ENCODE data around the gene C19orf53. TPM values are rescaled to one million over a fixed set of nuclear protein-coding genes. Genes with fewer than 3 reads are reported as not detected.

Gene C19orf53
- total RNA-seq, 2 donors from 2014 or later, result 48.5 to 82.6 TPM

DNA sequence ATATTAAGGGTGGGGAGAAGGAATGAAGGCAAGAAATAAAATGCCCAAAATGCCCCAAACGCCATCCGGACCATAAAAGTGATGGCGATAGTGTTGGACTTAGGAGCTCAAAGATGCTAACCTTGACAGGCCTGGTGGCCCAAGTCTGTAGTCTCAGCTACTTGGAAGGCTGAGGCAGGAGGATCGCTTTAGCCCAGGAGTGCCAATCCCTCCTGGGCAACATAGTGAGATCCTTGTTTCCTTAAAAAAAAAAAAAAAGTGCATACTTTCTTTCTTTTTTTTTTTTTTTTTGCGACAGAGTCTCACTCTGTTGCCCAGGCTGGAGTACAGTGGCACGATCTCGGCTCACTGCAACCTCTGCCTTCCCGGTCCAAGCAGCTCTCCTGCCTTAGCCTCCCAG lies 41.9 kb upstream of the C19orf53 start:
- peak overlapping the region; percentile 52 for H3K4me3 ChIP-seq
- no peaks in the 10 kb centered on the region for H3K36me3 ChIP-seq
- TF ChIP-seq, protein P1, sequence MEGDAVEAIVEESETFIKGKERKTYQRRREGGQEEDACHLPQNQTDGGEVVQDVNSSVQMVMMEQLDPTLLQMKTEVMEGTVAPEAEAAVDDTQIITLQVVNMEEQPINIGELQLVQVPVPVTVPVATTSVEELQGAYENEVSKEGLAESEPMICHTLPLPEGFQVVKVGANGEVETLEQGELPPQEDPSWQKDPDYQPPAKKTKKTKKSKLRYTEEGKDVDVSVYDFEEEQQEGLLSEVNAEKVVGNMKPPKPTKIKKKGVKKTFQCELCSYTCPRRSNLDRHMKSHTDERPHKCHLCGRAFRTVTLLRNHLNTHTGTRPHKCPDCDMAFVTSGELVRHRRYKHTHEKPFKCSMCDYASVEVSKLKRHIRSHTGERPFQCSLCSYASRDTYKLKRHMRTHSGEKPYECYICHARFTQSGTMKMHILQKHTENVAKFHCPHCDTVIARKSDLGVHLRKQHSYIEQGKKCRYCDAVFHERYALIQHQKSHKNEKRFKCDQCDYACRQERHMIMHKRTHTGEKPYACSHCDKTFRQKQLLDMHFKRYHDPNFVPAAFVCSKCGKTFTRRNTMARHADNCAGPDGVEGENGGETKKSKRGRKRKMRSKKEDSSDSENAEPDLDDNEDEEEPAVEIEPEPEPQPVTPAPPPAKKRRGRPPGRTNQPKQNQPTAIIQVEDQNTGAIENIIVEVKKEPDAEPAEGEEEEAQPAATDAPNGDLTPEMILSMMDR (IDR thresholded peaks at IDR 0.05), result no peak
- H3K9ac ChIP-seq (ENCODE audit: low read depth in 2 of 2, low read length in 2 of 2), result peak overlapping the region; percentile 82 to 89
- no peaks in the 10 kb centered on the region for H3K9me3 ChIP-seq
- no peaks in the 10 kb centered on the region for H3K4me1 ChIP-seq
- intact Hi-C loops (cut with DNase I), result no loop called here
- no peaks in the 10 kb centered on the region for H3K27me3 ChIP-seq
- no peak for DNase-seq
- no peak overlapping the region for H3K27ac ChIP-seq

DNA sequence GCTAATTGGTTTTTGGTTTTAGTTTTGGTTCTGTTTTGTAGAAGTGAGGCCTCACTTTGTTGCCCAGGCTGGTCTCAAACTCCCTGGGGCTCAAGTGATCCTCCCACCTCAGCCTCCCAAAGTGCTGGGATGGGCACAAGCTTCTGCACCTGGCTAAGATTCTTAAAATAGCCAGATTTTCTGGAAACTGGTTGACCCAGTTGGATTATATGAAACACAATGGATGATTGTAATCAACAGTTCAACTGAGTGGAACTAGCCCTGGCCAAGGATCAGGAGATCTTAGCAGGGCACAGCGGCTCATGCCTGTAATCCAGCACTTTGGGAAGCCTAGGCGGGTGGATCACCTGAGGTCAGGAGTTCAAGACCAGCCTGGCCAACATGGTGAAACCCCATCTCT lies 39.5 kb upstream of the C19orf53 start:
- TF ChIP-seq, protein P1 (IDR thresholded peaks at IDR 0.05), result no peak

DNA sequence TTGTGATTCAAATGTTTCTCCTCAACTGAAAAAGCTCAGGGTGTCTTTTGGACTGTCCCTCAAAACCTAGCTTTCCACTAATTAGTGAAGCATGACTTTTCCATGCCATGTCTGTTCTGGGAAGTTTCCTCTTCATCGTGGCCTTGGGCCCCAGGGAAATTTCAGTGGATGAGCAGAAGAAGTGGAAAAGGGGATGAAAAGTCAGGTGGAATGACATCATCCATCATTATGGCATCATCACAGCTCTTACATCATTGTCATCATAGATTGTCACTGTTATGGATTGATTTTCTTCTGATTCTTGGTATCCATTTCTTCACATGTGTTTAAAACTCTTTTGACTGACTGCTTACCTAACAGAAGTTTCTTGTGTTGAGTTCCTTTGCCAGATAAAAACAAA lies 36.2 kb upstream of the C19orf53 start:
- no peaks in the 10 kb centered on the region for H3K27me3 ChIP-seq
- intact Hi-C loops (cut with DNase I), result no loop called here
- H3K27ac ChIP-seq, result no peak overlapping the region
- H3K36me3 ChIP-seq, result no peaks in the 10 kb centered on the region
- peaks cover 3% of the 10 kb centered on the region for H3K4me1 ChIP-seq
- DNase-seq, result no peak
- TF ChIP-seq, protein P1 (IDR thresholded peaks at IDR 0.05), result no peak
- H3K4me3 ChIP-seq, result no peak overlapping the region
- no peaks in the 10 kb centered on the region for H3K9me3 ChIP-seq
- H3K9ac ChIP-seq (ENCODE audit: low read depth in 2 of 2, low read length in 2 of 2), result no peak overlapping the region

More for the DNA sequence above, 39.5 kb upstream of the C19orf53 start:
- no peaks in the 10 kb centered on the region for H3K9me3 ChIP-seq
- no peaks in the 10 kb centered on the region for H3K27me3 ChIP-seq
- no peak overlapping the region for H3K4me3 ChIP-seq
- no peak overlapping the region for H3K9ac ChIP-seq (ENCODE audit: low read depth in 2 of 2, low read length in 2 of 2)
- H3K4me1 ChIP-seq, result no peaks in the 10 kb centered on the region
- no peak overlapping the region for H3K27ac ChIP-seq
- DNase-seq, result no peak
- intact Hi-C loops (cut with DNase I), result no loop called here
- H3K36me3 ChIP-seq, result no peaks in the 10 kb centered on the region

DNA sequence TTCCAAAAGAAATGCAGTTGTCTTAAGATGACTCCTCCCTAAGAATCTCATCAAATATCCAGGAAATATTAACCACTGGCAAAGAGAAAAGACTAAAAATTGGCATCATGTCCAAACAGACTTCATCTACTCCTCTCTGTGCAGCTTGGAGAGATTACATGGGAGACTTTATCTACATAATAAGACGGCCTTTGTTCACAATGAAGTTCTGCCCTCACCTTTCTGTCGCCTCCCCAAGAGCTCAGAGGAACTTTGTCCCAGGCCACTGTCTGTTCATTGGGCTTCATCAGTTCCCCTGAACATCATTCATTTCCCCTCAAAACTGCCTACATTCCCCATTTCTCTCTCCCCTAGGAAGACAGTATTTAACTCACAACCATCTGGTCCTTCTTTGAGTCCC lies 32.4 kb upstream of the C19orf53 start:
- intact Hi-C loops (cut with DNase I), result no loop called here
- TF ChIP-seq, protein P1 (IDR thresholded peaks at IDR 0.05), result no peak
- no peaks in the 10 kb centered on the region for H3K27me3 ChIP-seq
- peaks cover 3% of the 10 kb centered on the region for H3K4me1 ChIP-seq
- H3K9ac ChIP-seq (ENCODE audit: low read depth in 2 of 2, low read length in 2 of 2), result no peak overlapping the region
- H3K4me3 ChIP-seq, result no peak overlapping the region
- DNase-seq, result no peak
- no peak overlapping the region for H3K27ac ChIP-seq
- no peaks in the 10 kb centered on the region for H3K9me3 ChIP-seq
- H3K36me3 ChIP-seq, result no peaks in the 10 kb centered on the region

DNA sequence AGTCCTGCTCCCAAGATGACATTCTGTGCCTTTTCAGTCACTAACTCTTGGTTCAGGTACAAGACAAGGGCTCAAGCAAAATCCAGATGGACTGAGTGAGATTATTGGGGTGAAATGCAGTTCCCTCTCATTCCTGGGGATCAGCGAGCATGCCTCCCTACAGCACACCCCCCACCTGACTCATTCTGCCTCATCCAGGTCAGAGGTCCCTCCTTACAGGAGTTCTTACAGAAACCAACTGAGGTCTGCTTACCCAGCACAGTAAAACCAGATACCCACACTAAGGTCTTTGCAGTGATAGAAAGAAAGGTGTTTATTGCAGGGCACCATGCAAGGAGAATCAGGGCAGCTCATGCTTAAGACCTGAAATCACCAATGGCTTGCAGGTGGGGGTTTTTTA lies 31.5 kb upstream of the C19orf53 start:
- DNase-seq, result no peak
- H3K4me1 ChIP-seq, result peaks cover 3% of the 10 kb centered on the region

More for the DNA sequence above, 31.5 kb upstream of the C19orf53 start:
- Histone ChIP-seq H3K9me3 (no peaks in the 10 kb centered on the region), H3K27ac (no peak overlapping the region), H3K36me3 (no peaks in the 10 kb centered on the region), H3K27me3 (no peaks in the 10 kb centered on the region), H3K9ac (ENCODE audit: low read depth in 2 of 2, low read length in 2 of 2) (no peak overlapping the region), H3K4me3 (no peak overlapping the region)
- intact Hi-C loops (cut with DNase I), result no loop called here
- TF ChIP-seq, protein P1 (IDR thresholded peaks at IDR 0.05), result no peak

Data from colonic mucosa (tissue), 4 donors.